Neural progenitor cell (in vitro differentiated cells): ENCODE results near the gene SBNO1.

Experiments used
- EZH2 ChIP-seq: fragments of 200-600 bp; sonication (generic); IDR thresholded peaks from 2 replicates; pipeline ENCODE4 v1.6.1; 2017; ENCODE audit warnings: antibody characterized with exemption, mild to moderate bottlenecking, moderate library complexity
- TF ChIP-seq, protein P1 (sequence below): fragments of 200-600 bp; sonication (generic); IDR thresholded peaks from 2 replicates; pipeline ENCODE4 v1.5.1; 2017; ENCODE audit warnings: antibody characterized with exemption, mild to moderate bottlenecking

- TF ChIP-seq, protein P1, sequence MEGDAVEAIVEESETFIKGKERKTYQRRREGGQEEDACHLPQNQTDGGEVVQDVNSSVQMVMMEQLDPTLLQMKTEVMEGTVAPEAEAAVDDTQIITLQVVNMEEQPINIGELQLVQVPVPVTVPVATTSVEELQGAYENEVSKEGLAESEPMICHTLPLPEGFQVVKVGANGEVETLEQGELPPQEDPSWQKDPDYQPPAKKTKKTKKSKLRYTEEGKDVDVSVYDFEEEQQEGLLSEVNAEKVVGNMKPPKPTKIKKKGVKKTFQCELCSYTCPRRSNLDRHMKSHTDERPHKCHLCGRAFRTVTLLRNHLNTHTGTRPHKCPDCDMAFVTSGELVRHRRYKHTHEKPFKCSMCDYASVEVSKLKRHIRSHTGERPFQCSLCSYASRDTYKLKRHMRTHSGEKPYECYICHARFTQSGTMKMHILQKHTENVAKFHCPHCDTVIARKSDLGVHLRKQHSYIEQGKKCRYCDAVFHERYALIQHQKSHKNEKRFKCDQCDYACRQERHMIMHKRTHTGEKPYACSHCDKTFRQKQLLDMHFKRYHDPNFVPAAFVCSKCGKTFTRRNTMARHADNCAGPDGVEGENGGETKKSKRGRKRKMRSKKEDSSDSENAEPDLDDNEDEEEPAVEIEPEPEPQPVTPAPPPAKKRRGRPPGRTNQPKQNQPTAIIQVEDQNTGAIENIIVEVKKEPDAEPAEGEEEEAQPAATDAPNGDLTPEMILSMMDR = no peak
- no peak for TF ChIP-seq EZH2
Observed at GRCh38 chr12:123404581-123404980, 39.9 kb upstream of the SBNO1 start.
